WERI-Rb-1 (cell line): ENCODE measurements around the gene PLXNA4.
A peak's percentile ranks its signal among the peaks of the same experiment; 100 is the strongest.

ENCODE experiments used
- DNase-seq: peaks from one replicate; pipeline ENCODE4 v3.0.0-alpha.2; 2020
- H3K27ac ChIP-seq: fragments of 250-450 bp; sonication (Bioruptor Pico); 2 replicates; pipeline ENCODE4 v1.5.1; 2020; ENCODE audit warnings: mild to moderate bottlenecking, moderate library complexity
- H3K27me3 ChIP-seq: fragments of 250-450 bp; sonication (Bioruptor Pico); 2 replicates; pipeline ENCODE4 v1.5.1; 2021; ENCODE audit warnings: mild to moderate bottlenecking, low read depth, moderate library complexity; ENCODE audit not compliant: insufficient read depth, severe bottlenecking
- H3K36me3 ChIP-seq: fragments of 250-450 bp; sonication (Bioruptor Pico); 2 replicates; pipeline ENCODE4 v1.5.1; 2020; ENCODE audit warnings: mild to moderate bottlenecking, moderate library complexity
- H3K4me3 ChIP-seq: 2 replicates; pipeline ENCODE4 v1.5.1; 2011; ENCODE audit warnings: low read depth, mild to moderate bottlenecking, control low read depth, low read length
- H3K9me3 ChIP-seq: fragments of 250-450 bp; sonication (Bioruptor Pico); 2 replicates; pipeline ENCODE4 v1.5.1; 2021; ENCODE audit warnings: mild to moderate bottlenecking, moderate library complexity; ENCODE audit not compliant: severe bottlenecking
- CTCF ChIP-seq: IDR thresholded peaks from 2 replicates; pipeline ENCODE4 v1.5.1; 2011; ENCODE audit warnings: low read depth, mild to moderate bottlenecking, control low read depth, inconsistent platforms, low read length

The PLXNA4 gene

DNA sequence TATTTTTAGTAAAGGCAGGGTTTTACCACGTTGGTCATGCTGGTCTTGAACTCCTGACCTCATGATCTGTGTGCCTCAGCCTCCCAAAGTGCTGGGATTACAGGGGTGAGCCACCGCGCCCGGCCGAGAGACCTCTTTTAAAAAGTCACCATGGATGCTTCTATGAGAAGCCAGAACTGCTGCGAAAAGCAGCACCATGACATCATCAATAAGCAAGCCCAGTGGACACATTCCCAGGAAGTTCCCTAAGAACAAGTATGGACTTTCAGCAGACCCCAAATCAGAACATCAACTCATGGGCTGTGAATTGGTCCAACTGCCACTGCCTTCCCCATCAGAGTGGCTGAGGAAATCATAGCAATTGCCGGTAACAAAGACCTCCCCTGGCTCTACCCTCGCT, 93.4 kb downstream of the PLXNA4 start:
- no peaks in the 10 kb centered on the region for H3K36me3 ChIP-seq
- H3K27ac ChIP-seq: no peak overlapping the region
- DNase-seq: no peak
- H3K9me3 ChIP-seq: no peaks in the 10 kb centered on the region
- TF ChIP-seq CTCF: no peak
- H3K27me3 ChIP-seq: no peaks in the 10 kb centered on the region
- H3K4me3 ChIP-seq: no peak overlapping the region

DNA sequence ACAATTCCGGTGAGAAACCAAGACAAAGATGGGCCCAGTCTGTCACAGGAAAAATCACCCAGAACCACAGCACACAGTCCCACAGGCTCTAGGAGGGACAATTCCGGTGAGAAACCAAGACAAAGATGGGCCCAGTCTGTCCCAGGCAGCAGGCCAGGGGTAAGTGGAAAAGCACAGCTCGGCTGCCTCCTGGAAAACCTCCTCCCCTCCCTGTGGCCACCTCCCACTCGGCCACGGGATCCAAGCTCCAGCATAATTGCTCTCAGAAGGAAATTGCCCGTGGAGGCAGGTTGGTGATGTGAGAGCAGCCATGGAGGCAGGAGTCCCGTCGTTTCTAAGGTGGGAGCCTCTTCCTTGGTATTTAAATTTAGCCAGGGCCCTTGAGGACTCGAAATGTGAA, 95.7 kb downstream of the PLXNA4 start:
- no peak for DNase-seq
- no peak for TF ChIP-seq CTCF
- Histone ChIP-seq H3K36me3 (no peaks in the 10 kb centered on the region), H3K27ac (peak overlapping the region; percentile 31; the same call in 1 of the 2 replicates), H3K4me3 (no peak overlapping the region), H3K27me3 (no peaks in the 10 kb centered on the region), H3K9me3 (no peaks in the 10 kb centered on the region)

DNA sequence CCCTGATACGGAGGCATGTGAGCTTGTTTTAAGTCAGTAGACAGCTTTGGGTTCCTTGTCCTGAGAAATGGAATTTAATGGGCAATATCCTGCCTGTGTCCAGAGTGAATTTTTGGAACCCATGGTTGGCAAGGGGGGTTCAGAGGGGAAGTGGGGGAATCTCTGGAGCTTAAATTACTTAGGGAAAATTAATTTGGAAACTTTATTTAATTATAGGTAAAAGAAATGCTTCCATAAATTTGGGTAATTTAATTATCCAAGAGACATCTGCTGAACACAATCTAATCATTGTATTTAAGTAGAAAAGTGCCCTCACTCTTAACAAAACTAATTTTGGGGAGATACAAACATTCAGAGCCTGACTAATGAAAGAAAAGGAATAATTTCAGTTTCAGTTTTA, 99.7 kb downstream of the PLXNA4 start:
- no peak for DNase-seq
- Histone ChIP-seq H3K27me3 (no peaks in the 10 kb centered on the region), H3K36me3 (no peaks in the 10 kb centered on the region), H3K9me3 (no peaks in the 10 kb centered on the region), H3K4me3 (no peak overlapping the region), H3K27ac (no peak overlapping the region)
- TF ChIP-seq CTCF: no peak

GRCh38 chr7:132475669-132476116, 100.6 kb downstream of the PLXNA4 start:
- H3K4me3 ChIP-seq: peak overlapping the region; percentile 25

DNA sequence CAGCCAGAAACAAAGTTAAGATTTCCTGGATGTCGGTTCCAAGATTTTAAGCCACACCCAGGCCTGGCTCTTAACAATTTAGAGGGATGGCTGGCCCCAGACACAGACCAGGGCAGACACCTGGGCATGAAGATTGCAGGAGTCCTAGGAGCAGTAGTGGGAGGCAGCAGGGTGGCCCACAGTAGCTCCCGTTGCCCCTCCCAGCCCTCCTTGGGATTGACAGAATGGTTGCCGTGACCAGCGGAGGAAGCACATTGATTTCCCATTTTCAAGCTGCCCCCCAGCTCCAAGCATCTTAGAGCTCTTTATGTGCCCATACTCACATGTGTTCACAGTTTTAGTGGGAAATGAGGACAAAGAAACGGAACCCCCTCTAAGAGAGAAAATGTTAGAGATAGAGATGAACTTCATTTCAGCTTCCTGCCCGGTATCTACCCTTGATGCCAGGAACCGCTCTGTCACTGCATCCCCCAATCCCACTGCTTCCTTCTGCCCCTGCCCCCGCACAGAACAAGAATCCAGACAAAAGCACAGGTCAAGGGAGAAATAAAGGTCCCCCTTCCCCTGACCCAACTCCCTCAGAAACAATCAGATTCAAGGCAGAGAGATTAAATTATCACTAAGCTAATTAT, 101.1 kb downstream of the PLXNA4 start:
- TF ChIP-seq CTCF: no peak
- no peaks in the 10 kb centered on the region for H3K36me3 ChIP-seq
- H3K27ac ChIP-seq: no peak overlapping the region
- H3K4me3 ChIP-seq: peak overlapping the region; percentile 25
- H3K9me3 ChIP-seq: no peaks in the 10 kb centered on the region
- no peaks in the 10 kb centered on the region for H3K27me3 ChIP-seq
- no peak for DNase-seq

More at GRCh38 chr7:132475669-132476116, 100.6 kb downstream of the PLXNA4 start:
- peak; percentile 78 for DNase-seq
- Histone ChIP-seq H3K27me3 (no peaks in the 10 kb centered on the region), H3K9me3 (no peaks in the 10 kb centered on the region), H3K27ac (no peak overlapping the region), H3K36me3 (no peaks in the 10 kb centered on the region)
- TF ChIP-seq CTCF: no peak

DNA sequence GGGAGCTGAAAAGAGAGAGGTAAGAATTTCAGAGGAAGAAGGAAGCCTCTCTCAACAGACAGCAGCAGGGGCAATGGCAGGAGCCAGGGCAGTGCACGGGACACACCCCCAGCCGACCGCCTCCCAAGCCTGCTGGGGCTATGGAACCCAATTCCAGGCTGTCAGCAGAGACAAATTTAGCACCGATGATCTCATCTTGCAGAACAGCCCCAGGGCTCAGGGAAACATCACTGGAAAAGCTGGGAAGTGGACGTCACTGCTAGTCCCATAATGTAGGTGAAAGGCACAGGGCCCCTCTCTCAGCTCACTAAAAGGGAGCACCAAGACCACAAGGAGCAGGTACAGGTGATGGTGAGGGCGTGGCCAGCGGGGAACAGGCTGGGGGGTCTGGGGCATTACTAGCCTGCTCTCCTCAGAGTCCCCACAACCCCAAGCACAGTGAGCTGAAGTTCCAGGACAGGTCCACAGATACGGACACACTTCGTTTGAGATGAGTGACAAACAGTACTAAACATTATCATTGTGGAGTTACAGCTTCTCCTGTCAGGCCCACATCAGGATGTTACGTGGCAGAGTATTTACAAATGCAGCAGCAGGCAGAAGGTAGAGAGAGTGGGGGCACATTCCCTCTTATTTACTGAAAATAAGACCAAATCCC, 103.7 kb downstream of the PLXNA4 start:
- no peak for DNase-seq
- Histone ChIP-seq H3K9me3 (no peaks in the 10 kb centered on the region), H3K36me3 (no peaks in the 10 kb centered on the region), H3K27me3 (no peaks in the 10 kb centered on the region), H3K4me3 (no peak overlapping the region), H3K27ac (no peak overlapping the region)
- TF ChIP-seq CTCF: no peak
